DMS114 treated with DMSO at 0.1 percent for 48 hours (cell line): ENCODE data around the gene SCEL.
"Not testable (repeated sequence)": the region's sequence is repeated elsewhere in the genome, so short reads cannot be mapped to it uniquely, and the experiment has no call there.

ENCODE experiments used
- DNase-seq: peaks from one replicate; lab custom pipeline; 2025; ENCODE audit not compliant: unreplicated experiment; lab: John Stamatoyannopoulos, UW

The SCEL gene

GRCh38 chr13:77660016-77660415, 124.5 kb downstream of the SCEL start:
- DNase-seq, result not testable (repeated sequence)

- no peak for DNase-seq
These were observed 125.3 kb downstream of the SCEL start for GRCh38 chr13:77660841-77661250.

DNA sequence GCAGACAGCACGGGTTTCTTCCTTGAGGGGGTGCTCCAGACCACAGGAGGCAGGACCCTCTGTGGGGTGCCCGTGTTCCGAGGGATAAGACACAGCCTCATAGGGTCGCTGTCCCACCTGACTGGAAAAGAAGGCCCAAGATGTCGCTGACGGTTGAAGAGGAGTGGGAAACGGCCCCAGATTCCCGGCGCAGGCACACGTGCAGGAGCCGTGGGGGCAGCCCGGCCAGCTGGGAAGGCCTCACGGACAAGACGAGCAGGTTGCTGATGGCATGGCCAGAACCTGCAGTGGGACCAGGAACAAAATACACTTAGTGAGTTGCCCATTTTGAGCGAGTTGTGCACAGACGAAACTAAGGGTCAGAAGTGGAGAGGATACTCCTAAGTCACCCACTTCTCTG, 126.8 kb downstream of the SCEL start:
- DNase-seq, result not testable (repeated sequence)

GRCh38 chr13:77662831-77663230, 127.3 kb downstream of the SCEL start:
- DNase-seq, result not testable (repeated sequence)

- DNase-seq, result no peak
These were observed 139.3 kb downstream of the SCEL start for GRCh38 chr13:77674852-77675251.

GRCh38 chr13:77678691-77679235, 143.3 kb downstream of the SCEL start:
- no peak for DNase-seq

DNA sequence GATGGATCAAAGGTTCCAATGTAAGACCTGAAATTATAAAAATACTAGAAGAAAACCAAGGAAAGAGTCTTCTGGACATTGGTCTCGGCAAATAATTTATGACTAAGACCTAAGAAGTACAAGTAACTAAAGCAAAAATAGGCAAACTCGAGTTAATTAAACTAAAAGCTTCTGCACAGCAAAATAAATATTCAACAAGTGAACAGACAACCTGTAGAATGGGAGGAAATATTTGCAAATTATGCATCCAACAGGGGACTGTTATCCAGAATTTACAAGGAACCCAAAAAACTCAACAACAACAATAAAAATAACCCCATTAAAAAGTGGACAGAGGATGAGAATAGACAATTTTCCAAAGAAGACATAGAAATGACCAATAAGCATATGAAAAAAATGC, 152.3 kb downstream of the SCEL start:
- DNase-seq, result no peak

DNA sequence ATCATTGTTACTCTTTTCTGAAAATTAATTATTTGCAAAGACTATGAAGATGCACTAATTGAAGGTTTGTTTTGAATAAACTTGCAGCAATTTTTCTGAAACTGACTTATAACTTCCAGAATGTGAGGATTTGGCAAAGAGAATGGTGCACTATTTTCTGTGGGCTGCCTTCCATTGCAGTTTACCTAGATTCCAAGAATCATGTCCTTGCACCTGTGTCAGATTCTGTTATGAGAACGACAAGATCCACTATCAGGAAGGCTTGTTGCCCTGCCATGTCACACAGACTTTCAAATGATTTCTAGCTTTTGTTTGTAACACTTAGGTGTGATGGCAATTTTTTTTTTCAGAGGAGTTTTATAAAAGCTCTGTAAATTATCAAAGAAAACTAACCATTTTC, 156.4 kb downstream of the SCEL start:
- DNase-seq, result no peak

DNA sequence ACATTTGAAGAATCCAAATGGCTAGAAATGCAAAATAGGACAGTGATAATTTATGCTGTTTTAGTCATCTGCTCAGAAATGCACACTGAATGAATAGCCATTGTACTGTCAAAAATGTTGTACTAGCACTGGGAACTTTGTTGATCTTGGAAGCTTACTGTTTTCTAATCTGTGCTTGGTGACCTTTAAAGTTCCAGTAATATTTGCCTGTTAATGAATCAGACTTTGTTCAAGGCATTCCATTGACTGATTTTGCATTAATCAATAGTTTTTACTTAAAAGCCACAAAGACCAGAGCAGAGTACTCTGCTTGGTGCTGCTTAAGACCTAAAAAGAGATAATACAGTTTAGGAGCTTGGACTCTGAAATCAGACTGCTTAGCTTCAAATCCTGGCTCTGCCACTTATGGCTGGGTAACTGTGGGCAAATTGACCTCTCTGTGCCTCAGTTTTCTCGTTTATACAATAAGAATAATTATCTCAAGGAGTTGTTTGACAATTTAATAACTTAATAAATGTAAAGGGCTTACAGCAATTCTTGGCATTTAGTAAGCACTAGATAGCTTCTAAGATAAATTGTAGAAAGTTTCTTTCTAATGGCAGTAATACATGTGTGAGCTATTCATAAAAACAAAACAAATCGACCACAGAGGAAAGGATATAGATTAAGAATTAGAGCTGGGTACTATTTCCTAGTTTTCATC, 157.4 kb downstream of the SCEL start:
- no peak for DNase-seq

- DNase-seq, result no peak
These were observed 158.0 kb downstream of the SCEL start for GRCh38 chr13:77693449-77693940.
